ENCODE data around the gene IL36A.

DNA sequence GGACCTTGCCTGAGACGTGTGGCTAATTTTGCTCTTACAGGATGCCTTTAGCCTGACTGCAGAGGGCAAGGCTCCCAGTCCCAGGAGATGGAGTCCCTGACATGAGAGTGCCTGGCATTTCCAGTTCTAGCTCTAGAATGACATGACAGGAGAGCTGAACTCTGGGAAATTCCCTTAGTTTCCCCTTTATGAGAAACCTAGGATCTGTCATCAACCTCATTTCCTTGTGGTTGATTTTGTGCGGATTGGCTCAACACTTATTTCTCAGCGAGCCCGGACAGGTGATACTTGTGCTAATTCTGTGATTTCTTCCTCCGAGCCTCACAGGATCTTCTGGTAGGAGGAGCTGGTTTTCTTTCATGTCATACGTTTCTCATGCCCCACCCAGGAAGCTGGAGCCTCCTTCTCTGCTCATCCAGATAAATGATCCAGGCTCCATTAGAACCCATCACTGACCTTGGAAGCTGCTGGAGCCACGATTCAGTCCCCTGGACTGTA, 27.7 kb upstream of the IL36A start, which contains the start of gene IL36G:
- TF ChIP-seq, protein P1, sequence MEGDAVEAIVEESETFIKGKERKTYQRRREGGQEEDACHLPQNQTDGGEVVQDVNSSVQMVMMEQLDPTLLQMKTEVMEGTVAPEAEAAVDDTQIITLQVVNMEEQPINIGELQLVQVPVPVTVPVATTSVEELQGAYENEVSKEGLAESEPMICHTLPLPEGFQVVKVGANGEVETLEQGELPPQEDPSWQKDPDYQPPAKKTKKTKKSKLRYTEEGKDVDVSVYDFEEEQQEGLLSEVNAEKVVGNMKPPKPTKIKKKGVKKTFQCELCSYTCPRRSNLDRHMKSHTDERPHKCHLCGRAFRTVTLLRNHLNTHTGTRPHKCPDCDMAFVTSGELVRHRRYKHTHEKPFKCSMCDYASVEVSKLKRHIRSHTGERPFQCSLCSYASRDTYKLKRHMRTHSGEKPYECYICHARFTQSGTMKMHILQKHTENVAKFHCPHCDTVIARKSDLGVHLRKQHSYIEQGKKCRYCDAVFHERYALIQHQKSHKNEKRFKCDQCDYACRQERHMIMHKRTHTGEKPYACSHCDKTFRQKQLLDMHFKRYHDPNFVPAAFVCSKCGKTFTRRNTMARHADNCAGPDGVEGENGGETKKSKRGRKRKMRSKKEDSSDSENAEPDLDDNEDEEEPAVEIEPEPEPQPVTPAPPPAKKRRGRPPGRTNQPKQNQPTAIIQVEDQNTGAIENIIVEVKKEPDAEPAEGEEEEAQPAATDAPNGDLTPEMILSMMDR (IDR thresholded peaks at IDR 0.05; ENCODE audit: low read length) = no peak
- no peak for TF ChIP-seq EZH2 (optimal IDR thresholded peaks at IDR 0.05; ENCODE audit: low read depth, low read length)
- no peak for TF ChIP-seq EZH2phosphoT487 (IDR thresholded peaks at IDR 0.05; ENCODE audit: low read length)
